DMS114 treated with DMSO at 0.1 percent for 48 hours (cell line): ENCODE data around the gene PRPF39.
"Not testable (repeated sequence)": the region's sequence is repeated elsewhere in the genome, so short reads cannot be mapped to it uniquely, and the experiment has no call there.

Experiments
- DNase-seq: peaks from one replicate; lab custom pipeline; 2025; ENCODE audit not compliant: unreplicated experiment; lab: John Stamatoyannopoulos, UW

Gene PRPF39

DNA sequence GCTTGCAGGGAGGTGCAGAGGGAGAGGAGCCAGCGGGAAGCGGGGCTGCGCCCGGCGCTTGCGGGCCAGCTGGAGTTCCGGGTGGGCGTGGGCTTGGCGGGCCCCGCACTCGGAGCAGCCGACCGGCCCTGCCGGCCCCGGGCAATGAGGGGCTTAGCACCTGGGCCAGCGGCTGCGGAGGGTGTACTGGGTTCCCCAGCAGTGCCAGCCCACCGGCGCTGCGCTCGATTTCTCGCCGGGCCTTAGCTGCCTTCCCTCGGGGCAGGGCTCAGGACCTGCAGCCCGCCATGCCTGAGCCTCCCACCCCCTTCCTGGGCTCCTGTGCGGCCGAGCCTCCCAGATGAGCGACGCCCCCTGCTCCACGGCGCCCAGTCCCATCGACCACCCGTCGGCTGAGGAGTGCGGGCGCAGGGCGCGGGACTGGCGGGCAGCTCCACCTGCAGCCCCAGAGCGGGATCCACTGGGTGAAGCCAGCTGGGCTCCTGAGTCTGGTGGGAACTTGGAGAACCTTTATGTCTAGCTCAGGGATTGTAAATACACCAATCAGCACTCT lies 3.4 kb upstream of the PRPF39 start:
- DNase-seq, result not testable (repeated sequence)

GRCh38 chr14:45081096-45081495 lies 2.8 kb upstream of the PRPF39 start:
- DNase-seq, result not testable (repeated sequence)

DNA sequence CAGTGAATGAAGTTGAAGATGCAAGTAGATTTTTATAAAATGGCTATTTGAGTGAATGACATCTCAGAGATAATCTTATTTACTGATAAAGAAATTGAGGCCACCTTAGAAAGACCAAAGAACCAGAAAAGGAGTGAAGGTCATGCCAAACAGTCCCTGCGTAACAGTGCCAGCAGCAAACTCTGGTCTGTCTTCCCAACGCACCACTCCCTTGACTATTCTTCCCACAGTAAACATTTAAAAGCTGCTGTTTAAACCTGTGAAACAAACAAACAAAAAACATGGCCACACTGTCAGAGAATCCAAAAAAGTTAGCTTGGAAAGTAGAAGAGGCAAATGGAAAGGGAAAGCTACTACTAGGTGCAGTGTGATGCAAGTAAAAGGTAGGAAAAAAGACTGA lies 1.5 kb upstream of the PRPF39 start:
- DNase-seq, result no peak

GRCh38 chr14:45083617-45083975 lies 320 bp upstream of the PRPF39 start:
- DNase-seq, result peak; percentile 20

GRCh38 chr14:45084946-45085346 lies 1.0 kb downstream of the PRPF39 start:
- no peak for DNase-seq

DNA sequence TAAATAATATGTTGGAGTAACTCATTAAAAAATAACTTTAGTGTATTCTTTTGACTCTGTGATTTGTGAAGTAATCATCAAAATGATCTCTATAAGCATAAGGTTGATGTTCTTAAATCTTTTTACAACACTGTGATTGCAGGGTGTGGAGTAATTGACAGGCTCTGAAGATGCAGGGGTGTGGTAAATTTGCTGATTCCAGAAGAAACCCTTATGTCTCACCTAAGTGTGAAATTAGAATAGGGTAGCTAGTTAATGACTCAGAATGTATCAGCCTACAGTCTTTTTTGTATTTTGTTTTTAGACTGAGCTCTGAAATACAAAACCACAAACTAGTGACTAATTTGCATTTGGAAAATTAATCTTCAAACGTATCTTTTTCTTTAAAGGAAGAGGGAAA lies 5.9 kb downstream of the PRPF39 start:
- DNase-seq, result no peak

DNA sequence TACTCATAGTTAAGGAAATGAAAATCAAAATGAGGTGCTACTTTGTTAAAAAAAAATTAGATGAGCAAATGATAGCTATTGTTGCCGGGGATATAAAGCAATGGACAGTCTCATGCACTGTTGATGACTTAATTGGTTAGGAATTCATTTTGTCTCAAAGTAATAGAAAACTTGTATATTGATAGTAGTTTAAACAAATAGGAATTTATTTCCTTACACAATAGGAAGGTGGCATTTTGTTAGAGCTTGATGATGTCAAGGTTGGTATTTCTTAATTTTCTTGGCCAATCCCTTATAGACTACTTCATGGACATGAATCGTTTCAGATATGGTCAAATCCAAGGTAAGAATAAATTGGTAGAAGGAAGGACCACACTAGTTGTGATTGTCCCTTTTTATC lies 7.8 kb downstream of the PRPF39 start:
- no peak for DNase-seq

GRCh38 chr14:45094275-45094674 lies 10.4 kb downstream of the PRPF39 start:
- DNase-seq, result no peak

DNA sequence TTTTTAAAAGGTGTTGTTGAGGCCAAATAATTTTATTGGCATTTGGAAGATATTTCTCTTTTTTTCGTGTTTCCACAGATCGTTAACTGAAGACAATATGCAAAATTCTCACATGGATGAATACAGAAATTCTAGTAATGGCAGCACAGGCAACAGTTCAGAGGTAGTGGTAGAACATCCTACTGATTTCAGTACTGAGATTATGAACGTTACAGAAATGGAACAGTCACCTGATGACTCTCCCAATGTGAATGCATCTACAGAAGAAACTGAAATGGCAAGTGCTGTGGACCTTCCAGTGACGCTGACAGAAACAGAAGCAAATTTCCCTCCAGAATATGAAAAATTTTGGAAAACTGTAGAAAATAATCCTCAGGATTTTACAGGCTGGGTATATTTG lies 11.2 kb downstream of the PRPF39 start:
- no peak for DNase-seq

DNA sequence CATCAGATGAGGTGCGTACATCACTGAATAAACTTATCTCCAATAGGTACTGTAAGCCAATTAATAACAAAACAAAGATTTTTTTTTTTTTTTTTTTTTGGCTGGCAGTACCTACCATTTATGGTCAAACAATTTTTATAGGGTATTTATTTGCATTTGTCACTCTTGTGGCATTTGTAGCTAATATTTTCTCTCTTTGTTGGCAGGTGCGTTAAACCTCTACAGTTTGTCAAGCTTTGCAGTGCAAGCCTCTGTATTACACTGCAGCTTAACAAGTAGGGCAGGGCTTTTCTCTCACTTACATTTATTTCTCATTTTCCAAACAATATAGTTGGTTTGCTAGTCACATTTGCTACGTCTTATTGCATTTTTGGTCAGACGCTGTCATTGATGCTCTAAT lies 12.3 kb downstream of the PRPF39 start:
- DNase-seq, result no peak

- DNase-seq, result no peak
These were observed 19.9 kb downstream of the PRPF39 start for GRCh38 chr14:45103806-45104205.

DNA sequence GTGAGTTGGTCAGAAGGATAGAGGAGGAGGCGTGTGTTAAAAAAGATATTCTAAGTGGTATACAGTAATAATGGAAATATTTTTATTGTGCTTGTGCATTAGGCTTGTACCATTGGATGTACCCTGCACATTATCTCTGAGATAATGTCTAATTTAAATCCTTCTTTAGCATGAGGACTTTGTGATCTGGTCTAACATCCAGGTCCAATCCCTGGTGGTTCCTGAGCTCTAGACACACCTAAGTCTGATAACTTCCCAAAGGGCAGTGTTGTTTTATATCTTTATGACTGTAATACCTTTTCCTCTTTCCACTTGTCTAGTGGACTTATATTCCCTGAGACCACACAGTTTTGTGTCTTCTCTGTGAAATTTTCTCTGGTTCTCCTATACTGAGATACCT lies 20.6 kb downstream of the PRPF39 start:
- no peak for DNase-seq

GRCh38 chr14:45112896-45113781 lies 29.2 kb downstream of the PRPF39 start:
- DNase-seq, result no peak

- DNase-seq, result no peak
These were observed 30.4 kb downstream of the PRPF39 start for GRCh38 chr14:45114327-45114726.

DNA sequence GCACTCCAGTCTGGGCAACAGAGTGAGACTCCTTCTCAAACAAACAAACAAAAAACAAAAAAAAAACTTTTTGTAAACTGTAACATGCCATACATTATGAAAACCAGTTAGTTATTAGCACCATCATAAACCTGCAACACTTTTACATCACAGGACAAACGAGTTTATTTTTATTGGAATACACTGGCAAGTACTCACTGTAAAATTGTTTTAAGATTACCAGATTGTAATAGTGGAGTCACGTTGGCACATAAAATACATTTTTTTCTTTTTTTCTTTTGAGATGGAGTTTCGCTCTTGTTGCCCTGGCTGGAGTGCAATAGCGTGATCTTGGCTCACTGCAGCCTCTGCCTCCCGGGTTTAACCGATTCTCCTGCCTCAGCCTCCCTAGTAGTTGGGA lies 34.7 kb downstream of the PRPF39 start:
- DNase-seq, result no peak

GRCh38 chr14:45120096-45120495 lies 36.2 kb downstream of the PRPF39 start:
- no peak for DNase-seq

- DNase-seq, result no peak
These were observed 39.4 kb downstream of the PRPF39 start for GRCh38 chr14:45123271-45123670.

- DNase-seq, result no peak
These were observed 41.8 kb downstream of the PRPF39 start for GRCh38 chr14:45125754-45126153.

DNA sequence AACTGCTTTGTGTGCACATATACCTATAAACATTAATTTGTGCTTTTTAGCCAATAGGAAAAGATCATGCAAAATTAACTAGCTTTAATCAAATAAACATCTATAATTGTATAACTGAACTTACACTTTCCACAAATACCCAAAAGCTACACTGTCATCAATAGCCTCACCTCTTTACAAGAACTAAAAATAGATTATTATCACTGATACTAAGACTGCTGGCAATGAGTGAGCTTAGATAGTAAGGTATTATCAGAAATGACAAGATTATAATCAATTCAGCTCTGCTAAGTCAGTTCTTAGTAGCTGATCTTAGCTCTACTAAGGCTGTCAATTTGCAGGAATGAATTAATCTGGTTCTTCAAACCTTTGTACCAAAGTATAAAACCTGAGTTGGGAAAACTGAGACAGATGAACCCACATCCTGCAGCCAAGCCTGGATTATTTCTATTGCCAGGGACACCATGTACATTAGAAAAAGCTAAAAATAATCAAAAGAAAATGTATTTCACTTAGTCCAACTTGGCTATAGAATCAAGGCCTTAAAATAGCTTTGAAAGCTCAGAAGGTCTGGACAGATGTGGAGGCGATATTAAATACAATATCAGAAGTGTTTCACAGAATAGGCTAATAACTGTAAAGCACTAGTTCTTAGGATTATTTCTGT lies 45.2 kb downstream of the PRPF39 start:
- DNase-seq, result no peak

- DNase-seq, result no peak
These were observed 49.8 kb downstream of the PRPF39 start for GRCh38 chr14:45133683-45134050.

- DNase-seq, result peak; percentile 94
These were observed 50.4 kb downstream of the PRPF39 start, which contains the start of gene FKBP3 for GRCh38 chr14:45134051-45134958. Gene FKBP3 (minus strand): TSS chr14:45134481. CDS start chr14:45134456, 25 bp downstream.
